ENCODE results near the gene HAPSTR1.
"Not testable (repeated sequence)": the region's sequence is repeated elsewhere in the genome, so short reads cannot be mapped to it uniquely, and the experiment has no call there.

HAPSTR1 gene, protein sequence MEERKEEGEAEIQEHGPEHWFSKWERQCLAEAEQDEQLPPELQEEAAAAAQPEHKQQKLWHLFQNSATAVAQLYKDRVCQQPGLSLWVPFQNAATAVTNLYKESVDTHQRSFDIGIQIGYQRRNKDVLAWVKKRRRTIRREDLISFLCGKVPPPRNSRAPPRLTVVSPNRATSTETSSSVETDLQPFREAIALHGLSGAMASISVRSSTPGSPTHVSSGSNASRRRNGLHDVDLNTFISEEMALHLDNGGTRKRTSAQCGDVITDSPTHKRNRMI

DNA sequence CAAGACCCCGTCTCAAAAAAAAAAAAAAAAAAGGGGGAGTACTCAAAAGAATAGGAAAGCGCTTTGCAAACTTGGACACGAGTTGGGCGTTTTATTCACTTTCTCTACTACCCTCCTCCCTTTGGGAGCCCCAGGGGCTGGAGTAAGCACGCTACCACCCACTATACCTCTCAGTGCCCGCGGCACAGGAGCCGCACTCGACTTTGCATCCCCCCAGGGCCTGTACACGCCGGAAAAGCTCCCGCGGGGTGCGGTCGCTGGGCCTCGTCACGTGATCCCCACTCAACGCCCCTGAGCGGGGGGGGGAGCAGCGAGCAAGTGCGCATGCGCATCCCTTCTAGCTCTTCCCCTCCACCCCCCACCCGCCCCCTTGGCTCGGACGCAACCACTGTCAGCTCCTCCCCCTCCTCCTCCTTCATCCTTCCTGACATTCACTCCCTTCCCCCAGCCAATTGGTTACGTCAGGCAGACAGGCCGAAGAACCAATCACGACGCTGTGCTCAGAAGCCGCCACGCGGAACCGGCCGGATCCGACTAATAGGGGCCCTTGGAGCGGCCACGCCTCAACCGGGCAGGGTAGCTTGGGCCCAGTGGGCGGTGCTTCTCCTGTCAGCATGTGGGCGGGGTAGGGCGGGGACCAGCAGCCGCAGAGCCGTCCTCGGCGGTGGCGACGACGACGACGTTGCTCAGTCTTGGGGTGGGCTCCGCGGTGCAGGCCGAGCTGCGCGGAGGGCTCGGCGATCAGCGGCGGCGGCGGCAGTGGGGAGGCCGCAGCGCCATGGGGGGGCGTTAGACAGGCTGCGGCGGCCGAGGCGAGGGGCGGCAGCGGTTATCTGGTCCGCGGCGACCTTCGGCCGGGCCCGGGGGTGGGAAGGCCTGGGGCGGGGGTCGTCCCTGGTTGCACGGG is at the start of gene HAPSTR1:
Gene HAPSTR1, plus strand, starts transcription at position 685 of the 907 bp plus-strand sequence. CDS start 401 bp downstream, outside the sequence.
- H3K4me3 ChIP-seq (ENCODE audit: low read depth, low read length): peak within 1 kb of the TSS; percentile 95
- TF ChIP-seq CTCF (IDR thresholded peaks at IDR 0.05; ENCODE audit: low read depth, low read length): no peak

DNA sequence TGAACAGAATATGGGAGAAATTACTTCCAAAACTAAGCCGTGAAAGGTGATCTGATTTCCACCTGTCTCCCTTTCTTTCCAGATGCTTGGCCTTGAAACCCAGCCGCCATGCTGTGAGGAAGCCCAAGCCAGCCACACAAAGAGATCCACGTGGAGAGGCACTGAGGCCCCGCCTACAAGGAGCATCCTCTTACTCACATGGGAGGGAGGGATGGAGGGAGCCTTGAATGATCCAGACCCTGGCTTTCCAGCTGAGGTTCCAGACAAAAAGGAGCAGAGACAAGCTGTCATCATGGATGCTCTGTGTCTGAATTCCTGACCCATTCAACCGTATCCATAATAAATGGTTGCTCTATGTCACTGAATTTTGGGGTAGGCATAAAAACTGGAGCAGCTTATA is 48.9 kb upstream of the HAPSTR1 start:
- no peak overlapping the region for H3K4me3 ChIP-seq (ENCODE audit: low read depth, low read length)
- no peak for TF ChIP-seq CTCF (IDR thresholded peaks at IDR 0.05; ENCODE audit: low read depth, low read length)

DNA sequence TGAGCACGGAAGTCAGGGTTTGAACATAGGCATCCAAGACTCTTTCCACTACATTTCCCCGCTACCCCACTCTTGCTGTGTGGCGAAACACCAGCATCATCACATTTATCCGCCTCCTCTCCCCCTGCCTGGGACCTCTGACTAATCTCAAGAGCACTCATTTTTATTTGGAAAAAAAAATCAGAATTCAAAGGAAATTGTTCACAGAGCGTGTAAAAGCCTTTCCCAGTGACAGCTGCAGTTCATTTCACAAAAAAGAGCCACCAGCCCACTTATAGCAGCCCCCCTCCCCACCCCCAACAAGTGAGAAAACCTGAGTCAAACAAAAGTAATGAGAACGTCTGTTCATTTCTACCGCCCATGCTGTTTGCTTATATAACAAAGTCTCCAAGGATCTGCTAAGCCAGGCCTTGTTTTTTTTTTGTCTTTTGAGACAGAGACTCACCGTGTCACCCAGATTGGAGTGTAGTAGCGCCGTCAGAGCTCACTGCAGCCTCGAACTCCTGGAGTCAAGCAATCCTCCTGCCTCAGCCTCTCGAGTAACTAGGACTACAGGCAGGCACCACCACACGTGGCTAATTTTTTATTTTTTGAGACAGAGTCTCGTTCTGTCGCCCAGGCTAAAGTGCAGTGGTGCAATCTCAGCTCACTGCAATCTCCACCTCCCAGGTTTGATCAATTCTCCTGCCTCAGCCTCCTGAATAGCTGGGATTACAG is 48.3 kb upstream of the HAPSTR1 start:
- TF ChIP-seq CTCF (IDR thresholded peaks at IDR 0.05; ENCODE audit: low read depth, low read length): no peak
- H3K4me3 ChIP-seq (ENCODE audit: low read depth, low read length): no peak overlapping the region

DNA sequence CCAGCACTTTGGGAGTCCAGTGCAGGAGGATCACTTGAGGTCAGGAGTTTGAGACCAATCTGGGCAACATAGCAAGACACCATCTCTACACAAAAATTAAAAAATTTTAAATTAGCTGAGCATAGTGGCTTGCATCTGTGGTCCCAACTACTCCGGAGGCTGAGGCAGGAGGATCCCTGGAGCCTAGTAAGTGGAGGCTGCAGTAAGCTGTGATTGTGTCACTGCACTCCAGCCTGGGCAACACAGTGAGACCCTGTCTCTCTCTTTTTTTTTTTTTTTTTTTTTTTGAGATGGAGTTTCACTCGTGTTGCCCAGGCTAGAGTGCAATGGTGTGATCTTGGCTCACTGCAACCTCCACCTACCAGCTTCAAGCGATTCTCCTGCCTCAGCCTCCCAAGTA is 45.9 kb upstream of the HAPSTR1 start:
- H3K4me3 ChIP-seq (ENCODE audit: low read depth, low read length): not testable (repeated sequence)

GRCh38 chr16:9046667-9047055 is 44.8 kb upstream of the HAPSTR1 start:
- H3K4me3 ChIP-seq (ENCODE audit: low read depth, low read length): no peak overlapping the region
- TF ChIP-seq CTCF (IDR thresholded peaks at IDR 0.05; ENCODE audit: low read depth, low read length): no peak

DNA sequence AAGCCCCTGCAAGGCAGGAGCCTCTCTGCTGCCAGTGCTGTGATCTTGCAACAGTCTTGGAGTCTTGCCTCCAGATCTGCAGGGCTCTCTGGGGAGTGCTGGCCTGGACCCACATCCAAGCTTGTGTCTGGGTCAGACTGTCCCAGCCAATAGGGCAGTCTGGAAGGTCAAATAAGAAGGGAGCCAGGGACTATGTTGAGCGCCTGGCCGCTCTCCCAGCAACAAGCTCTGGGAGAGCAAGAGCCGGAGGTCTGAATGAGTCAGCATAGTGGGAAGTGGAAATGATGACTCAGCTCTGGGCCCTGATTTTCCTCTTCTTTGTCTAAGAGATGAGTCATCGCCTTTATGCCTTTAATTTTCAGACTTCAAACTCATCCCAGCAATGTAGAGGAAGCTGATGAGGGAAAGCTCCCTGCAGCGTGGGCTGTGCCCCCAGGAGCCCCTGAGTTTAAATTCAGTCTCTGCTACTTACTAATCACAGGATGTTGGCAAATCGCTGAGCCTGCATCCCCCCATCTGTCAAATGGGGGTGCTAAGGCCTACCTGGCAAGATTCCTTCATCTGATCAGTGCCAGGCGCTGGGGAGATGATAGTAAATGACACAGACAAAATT is 43.6 kb upstream of the HAPSTR1 start:
- TF ChIP-seq CTCF (IDR thresholded peaks at IDR 0.05; ENCODE audit: low read depth, low read length): no peak
- H3K4me3 ChIP-seq (ENCODE audit: low read depth, low read length): no peak overlapping the region

GRCh38 chr16:9048302-9048700 is 43.1 kb upstream of the HAPSTR1 start:
- H3K4me3 ChIP-seq (ENCODE audit: low read depth, low read length): no peak overlapping the region

More at GRCh38 chr16:9048302-9048700, 43.1 kb upstream of the HAPSTR1 start:
- no peak for TF ChIP-seq CTCF (IDR thresholded peaks at IDR 0.05; ENCODE audit: low read depth, low read length)

Measured in WI38 (cell line).